Lung (tissue), 12 donors: ENCODE results near the gene CDC42BPA. TPM values are rescaled to one million over a fixed set of nuclear protein-coding genes. Genes with fewer than 3 reads are reported as not detected.
A peak's percentile ranks its signal among the peaks of the same experiment; 100 is the strongest.

Experiments
- ATAC-seq: fragments of 200-7000 bp; cut with Tn5 transposase; one replicate; pipeline ENCODE4 v1.9.1; 2020; ENCODE audit warnings: moderate number of reproducible peaks; ENCODE audit not compliant: insufficient read depth, low FRiP score
- DNase-seq, 3 donors: peaks; one replicate each; pipeline ENCODE4 v3.0.0-alpha.2; 2013 to 2017
- H3K27ac ChIP-seq, 2 donors: one replicate each; pipeline ENCODE4 v1.5.1; 2013; ENCODE audit warnings: mild to moderate bottlenecking in 2 of 2, moderate library complexity in 2 of 2, control low read depth in 1 of 2, inconsistent platforms in 1 of 2, low read depth in 1 of 2, low read length in 1 of 2
- H3K27me3 ChIP-seq, 3 donors: one replicate each; pipeline ENCODE4 v1.5.1; 2013; ENCODE audit warnings: low read length in 2 of 3; ENCODE audit not compliant: control insufficient read depth in 3 of 3, insufficient read depth in 3 of 3
- H3K36me3 ChIP-seq, 4 donors: one replicate each; pipeline ENCODE4 v1.5.1; 2013; ENCODE audit warnings: low read length in 4 of 4, mild to moderate bottlenecking in 1 of 4, moderate library complexity in 1 of 4; ENCODE audit not compliant: control insufficient read depth in 4 of 4, insufficient read depth in 4 of 4
- H3K4me1 ChIP-seq, 5 donors: one replicate each; pipeline ENCODE4 v1.5.1; 2013; ENCODE audit warnings: low read length in 5 of 5, mild to moderate bottlenecking in 2 of 5, moderate library complexity in 1 of 5; ENCODE audit not compliant: control insufficient read depth in 5 of 5, insufficient read depth in 5 of 5
- H3K4me3 ChIP-seq: one replicate; pipeline ENCODE4 v1.5.1; 2013; ENCODE audit warnings: mild to moderate bottlenecking, control low read depth, moderate library complexity
- H3K9ac ChIP-seq, 2 donors: one replicate each; pipeline ENCODE4 v1.5.1; 2013; ENCODE audit warnings: low read length in 2 of 2, control low read depth in 1 of 2; ENCODE audit not compliant: insufficient read depth in 1 of 2
- H3K9me3 ChIP-seq, 4 donors: one replicate each; pipeline ENCODE4 v1.5.1; 2013; ENCODE audit warnings: low read length in 3 of 4, mild to moderate bottlenecking in 1 of 4, moderate library complexity in 1 of 4; ENCODE audit not compliant: control insufficient read depth in 4 of 4, insufficient read depth in 3 of 4
- CTCF ChIP-seq: IDR thresholded peaks from 2 replicates; pipeline ENCODE4 v1.5.1; 2012; ENCODE audit warnings: mild to moderate bottlenecking; ENCODE audit errors: control extremely low read depth, extremely low read depth
- WGBS, 2 donors: extraction: QIAGEN DNeasy Blood & Tissue Kit; methylation state at CpG; one replicate each; pipeline ENCODE4 v1.1.7; 2013; 5-methylcytosine and 5-hydroxymethylcytosine counted together
- polyA plus RNA-seq, 2 donors: library from polyadenylated mRNA; stranded (reverse); fragments of 200-250 nt; gene quantifications; one replicate each; pipeline ENCODE4 v1.2.1, GENCODE V29; 2013
- total RNA-seq, 2 donors: library from RNA; depleted of rRNA in 1 of 2; stranded (reverse); fragments of >200 nt in 1 of 2; gene quantifications; one replicate each; pipeline ENCODE4 v1.2.1, GENCODE V29; 2014 to 2021
- donor health status: control.
- donor health status: control.
- donor health status: Bipolar disorder and iron deficiency.
- donor health status: healthy.
- donor health status: DM: yes; HTN: yes; CAD: no.

Gene CDC42BPA
- total and polyA plus RNA-seq, 4 donors, result 6.4 to 97.4 (median 20.2) TPM

GRCh38 chr1:227102056-227102455 lies 216.2 kb downstream of the CDC42BPA start:
- no peaks in the 10 kb centered on the region for H3K4me1 ChIP-seq
- no peak for TF ChIP-seq CTCF
- no peak for ATAC-seq

GRCh38 chr1:227094249-227094966 lies 223.9 kb downstream of the CDC42BPA start:
- no peak for ATAC-seq
- H3K27me3 ChIP-seq, result no peaks in the 10 kb centered on the region

More at GRCh38 chr1:227102056-227102455, 216.2 kb downstream of the CDC42BPA start:
- Histone ChIP-seq H3K36me3 (peaks cover 0 to 11% (median 7%) of the 10 kb centered on the region in 4 donors), H3K4me3 (no peak overlapping the region), H3K27me3 (no peaks in the 10 kb centered on the region), H3K27ac (no peak overlapping the region), H3K9ac (no peak overlapping the region), H3K9me3 (no peaks in the 10 kb centered on the region)
- 96 to 97% methylated on average over 5 of the region's 5 CpGs for WGBS, 2 donors
- no peak for DNase-seq

GRCh38 chr1:227093309-227093708 lies 225.0 kb downstream of the CDC42BPA start:
- TF ChIP-seq CTCF, result no peak
- WGBS, 2 donors, result 93 to 98% methylated on average over 1 of the region's 1 CpG
- ATAC-seq, result no peak
- no peak for DNase-seq
- H3K4me1 ChIP-seq, result peaks cover 0 to 10% (median 0%) of the 10 kb centered on the region in 5 donors
- no peak overlapping the region for H3K9ac ChIP-seq
- H3K4me3 ChIP-seq, result no peak overlapping the region
- H3K9me3 ChIP-seq, result no peaks in the 10 kb centered on the region
- peaks cover under 1 to 22% (median 7%) of the 10 kb centered on the region in 4 donors for H3K36me3 ChIP-seq
- H3K27ac ChIP-seq, result no peak overlapping the region
- no peaks in the 10 kb centered on the region for H3K27me3 ChIP-seq

More at GRCh38 chr1:227094249-227094966, 223.9 kb downstream of the CDC42BPA start:
- Histone ChIP-seq H3K36me3 (peaks cover 5 to 24% (median 8%) of the 10 kb centered on the region in 4 donors), H3K9ac (no peak overlapping the region), H3K4me1 (peaks cover 0 to 10% (median 0%) of the 10 kb centered on the region in 5 donors), H3K4me3 (no peak overlapping the region), H3K9me3 (no peaks in the 10 kb centered on the region), H3K27ac (no peak overlapping the region)
- 72 to 91% methylated on average over 2 of the region's 2 CpGs for WGBS, 2 donors
- DNase-seq, result no peak
- TF ChIP-seq CTCF, result no peak

- no peaks in the 10 kb centered on the region for H3K27me3 ChIP-seq
- no peak overlapping the region for H3K4me3 ChIP-seq
- no peak overlapping the region for H3K9ac ChIP-seq
- no peak overlapping the region for H3K27ac ChIP-seq
- DNase-seq (peak in 2 of 3 donors; percentile 53 to 71), ATAC-seq (no peak)
- 97 to 98% methylated on average over 1 of the region's 1 CpG for WGBS, 2 donors
- H3K9me3 ChIP-seq, result no peaks in the 10 kb centered on the region
- H3K4me1 ChIP-seq, result peaks cover 0 to 10% (median 0%) of the 10 kb centered on the region in 5 donors
- no peak for TF ChIP-seq CTCF
- peaks cover 4 to 20% (median 7%) of the 10 kb centered on the region in 4 donors for H3K36me3 ChIP-seq
Measured at GRCh38 chr1:227092069-227092468, 226.2 kb downstream of the CDC42BPA start.
